Gastroesophageal sphincter (tissue), 4 donors: ENCODE measurements around the gene KCTD1. TPM values are rescaled to one million over a fixed set of nuclear protein-coding genes. Genes with fewer than 3 reads are reported as not detected.
A peak's percentile ranks its signal among the peaks of the same experiment; 100 is the strongest.

Experiments
- ATAC-seq: fragments of 150-250 bp; one replicate; pipeline ENCODE4 v1.9.1; 2016; ENCODE audit warnings: mild to moderate bottlenecking, moderate library complexity
- H3K27ac ChIP-seq, 4 donors: fragments of 200-600 bp; sonication (generic) in 3 of 4; 1 replicate in 3 of 4; 2 replicates in 1 of 4; pipeline ENCODE4 v1.5.1; 2016 to 2019
- H3K27me3 ChIP-seq: fragments of 200-600 bp; sonication (generic); one replicate; pipeline ENCODE4 v1.5.1; 2019
- H3K36me3 ChIP-seq, 2 donors: fragments of 200-600 bp; sonication (generic); one replicate each; pipeline ENCODE4 v1.5.1; 2019; ENCODE audit warnings: control low read depth in 1 of 2
- H3K4me1 ChIP-seq, 3 donors: fragments of 200-600 bp; sonication (generic); 1 replicate in 2 of 3; 2 replicates in 1 of 3; pipeline ENCODE4 v1.5.1; 2016 to 2019; ENCODE audit warnings: control low read depth in 2 of 3
- H3K4me3 ChIP-seq, 2 donors: fragments of 200-600 bp; sonication (generic); one replicate each; pipeline ENCODE4 v1.5.1; 2019; ENCODE audit warnings: mild to moderate bottlenecking in 1 of 2, moderate library complexity in 1 of 2
- H3K9me3 ChIP-seq, 3 donors: fragments of 200-600 bp; sonication (generic); one replicate each; pipeline ENCODE4 v1.5.1; 2017 to 2019; ENCODE audit warnings: control low read depth in 2 of 3
- EP300 ChIP-seq: sonication (generic); formaldehyde crosslinking; IDR thresholded peaks from one replicate; pipeline ENCODE4 v1.6.1; 2017; ENCODE audit warnings: antibody characterized with exemption, mild to moderate bottlenecking
- POLR2A ChIP-seq, 2 donors: fragments of 450-650 bp; IDR thresholded peaks; one replicate each; pipeline ENCODE4 v1.6.1; 2017; ENCODE audit warnings: antibody characterized with exemption in 2 of 2, mild to moderate bottlenecking in 2 of 2, moderate library complexity in 1 of 2
- POLR2AphosphoS5 ChIP-seq: sonication (generic); formaldehyde crosslinking; IDR thresholded peaks from one replicate; pipeline ENCODE4 v1.6.1; 2017; ENCODE audit warnings: antibody characterized with exemption
- WGBS, 2 donors: methylation state at CpG; one replicate each; pipeline ENCODE4 v1.1.5; 2018; ENCODE audit warnings: low coverage in 1 of 2; 5-methylcytosine and 5-hydroxymethylcytosine counted together
- total RNA-seq, 4 donors: library from RNA; depleted of rRNA; stranded (reverse); fragments of >200 nt; gene quantifications; one replicate each; pipeline ENCODE4 v1.1.0, GENCODE V29; 2016
- TF ChIP-seq, protein P1 (sequence below), 4 experiments: fragments of 200-600 bp in 2 of 4; fragments of 450-650 bp in 2 of 4; sonication (generic) in 1 of 4; IDR thresholded peaks; one replicate each; pipeline ENCODE4 v1.5.1; 2017 to 2019; ENCODE audit warnings: antibody characterized with exemption in 4 of 4, mild to moderate bottlenecking in 2 of 4, moderate library complexity in 2 of 4

Gene KCTD1
- total RNA-seq, 4 donors from 2014 or later: 13.6 to 17.1 (median 16.6) TPM

- no peaks in the 10 kb centered on the region for H3K27me3 ChIP-seq
- H3K4me1 ChIP-seq: no peaks in the 10 kb centered on the region
- H3K4me3 ChIP-seq: no peak overlapping the region
- H3K36me3 ChIP-seq: no peaks in the 10 kb centered on the region
- 66 to 69% methylated on average over 6 to 10 of the region's 11 CpGs for WGBS, 2 donors
- no peak overlapping the region for H3K27ac ChIP-seq
- TF ChIP-seq, protein P1, sequence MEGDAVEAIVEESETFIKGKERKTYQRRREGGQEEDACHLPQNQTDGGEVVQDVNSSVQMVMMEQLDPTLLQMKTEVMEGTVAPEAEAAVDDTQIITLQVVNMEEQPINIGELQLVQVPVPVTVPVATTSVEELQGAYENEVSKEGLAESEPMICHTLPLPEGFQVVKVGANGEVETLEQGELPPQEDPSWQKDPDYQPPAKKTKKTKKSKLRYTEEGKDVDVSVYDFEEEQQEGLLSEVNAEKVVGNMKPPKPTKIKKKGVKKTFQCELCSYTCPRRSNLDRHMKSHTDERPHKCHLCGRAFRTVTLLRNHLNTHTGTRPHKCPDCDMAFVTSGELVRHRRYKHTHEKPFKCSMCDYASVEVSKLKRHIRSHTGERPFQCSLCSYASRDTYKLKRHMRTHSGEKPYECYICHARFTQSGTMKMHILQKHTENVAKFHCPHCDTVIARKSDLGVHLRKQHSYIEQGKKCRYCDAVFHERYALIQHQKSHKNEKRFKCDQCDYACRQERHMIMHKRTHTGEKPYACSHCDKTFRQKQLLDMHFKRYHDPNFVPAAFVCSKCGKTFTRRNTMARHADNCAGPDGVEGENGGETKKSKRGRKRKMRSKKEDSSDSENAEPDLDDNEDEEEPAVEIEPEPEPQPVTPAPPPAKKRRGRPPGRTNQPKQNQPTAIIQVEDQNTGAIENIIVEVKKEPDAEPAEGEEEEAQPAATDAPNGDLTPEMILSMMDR (IDR thresholded peaks at IDR 0.05): no peak
- TF ChIP-seq POLR2AphosphoS5 (no peak), EP300 (no peak), POLR2A (IDR thresholded peaks at IDR 0.05) (no peak)
- peak; percentile 37 for ATAC-seq
- no peaks in the 10 kb centered on the region for H3K9me3 ChIP-seq
Observed at GRCh38 chr18:26436176-26437051, 111.9 kb downstream of the KCTD1 start.

- H3K27ac ChIP-seq: no peak overlapping the region
Observed at GRCh38 chr18:26435415-26436095, 112.8 kb downstream of the KCTD1 start.

GRCh38 chr18:26434887-26435286 is 113.5 kb downstream of the KCTD1 start:
- 58 to 88% methylated on average over 1 to 2 of the region's 2 CpGs for WGBS, 2 donors
- Histone ChIP-seq H3K27me3 (no peaks in the 10 kb centered on the region), H3K4me3 (no peak overlapping the region), H3K36me3 (no peaks in the 10 kb centered on the region), H3K4me1 (no peaks in the 10 kb centered on the region), H3K9me3 (no peaks in the 10 kb centered on the region), H3K27ac (no peak overlapping the region)
- ATAC-seq: no peak
- TF ChIP-seq, protein P1 (IDR thresholded peaks at IDR 0.05): no peak
- TF ChIP-seq POLR2A (IDR thresholded peaks at IDR 0.05) (no peak), EP300 (no peak), POLR2AphosphoS5 (no peak)

More at GRCh38 chr18:26435415-26436095, 112.8 kb downstream of the KCTD1 start:
- TF ChIP-seq, protein P1 (IDR thresholded peaks at IDR 0.05): no peak
- TF ChIP-seq EP300: no peak
- no peak for TF ChIP-seq POLR2AphosphoS5
- TF ChIP-seq POLR2A (IDR thresholded peaks at IDR 0.05): no peak
- H3K9me3 ChIP-seq: no peaks in the 10 kb centered on the region
- no peak for ATAC-seq
- H3K27me3 ChIP-seq: no peaks in the 10 kb centered on the region
- H3K4me3 ChIP-seq: no peak overlapping the region
- no peaks in the 10 kb centered on the region for H3K4me1 ChIP-seq
- 85 to 100% methylated on average over 1 to 8 of the region's 8 CpGs for WGBS, 2 donors
- no peaks in the 10 kb centered on the region for H3K36me3 ChIP-seq

DNA sequence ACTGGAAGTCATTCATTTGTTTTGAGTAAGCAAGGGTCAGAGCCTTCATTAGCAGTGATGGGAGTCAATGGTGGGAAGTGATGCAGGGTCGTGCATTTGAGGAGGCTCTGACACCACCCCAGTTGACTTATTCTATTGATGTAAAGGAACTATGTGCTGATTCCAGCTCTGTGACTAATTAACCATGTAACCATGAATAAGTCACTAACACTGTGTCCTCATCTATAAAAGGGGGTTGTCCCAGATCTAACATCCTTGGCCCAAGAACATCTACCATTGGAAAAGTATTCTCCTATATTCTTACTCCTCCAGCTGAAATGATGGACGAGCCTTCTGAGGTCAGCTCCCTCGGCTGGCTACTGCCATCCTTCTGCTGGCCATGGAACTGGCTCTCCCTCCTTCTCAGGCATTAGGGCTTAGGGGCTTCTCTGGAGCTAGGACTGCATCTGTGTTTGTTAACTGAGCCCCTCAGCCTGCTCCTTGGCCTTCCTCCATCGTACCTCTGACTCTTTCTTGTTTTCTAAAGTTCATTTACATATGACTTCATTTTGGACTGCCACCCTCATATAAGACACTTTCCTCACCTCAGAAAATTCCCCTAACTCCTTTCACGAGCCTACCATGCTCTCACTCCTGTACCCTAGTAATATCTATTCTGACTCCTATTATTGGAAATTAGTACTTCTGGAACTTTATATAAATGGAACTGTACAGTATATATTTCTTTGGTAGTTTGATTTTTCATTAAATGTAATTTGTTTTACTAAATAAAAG is 115.5 kb downstream of the KCTD1 start:
- TF ChIP-seq EP300 (no peak), POLR2A (IDR thresholded peaks at IDR 0.05) (no peak), POLR2AphosphoS5 (no peak)
- TF ChIP-seq, protein P1 (IDR thresholded peaks at IDR 0.05): no peak
- Histone ChIP-seq H3K4me3 (no peak overlapping the region), H3K27me3 (no peaks in the 10 kb centered on the region), H3K36me3 (no peaks in the 10 kb centered on the region), H3K27ac (no peak overlapping the region), H3K4me1 (no peaks in the 10 kb centered on the region), H3K9me3 (no peaks in the 10 kb centered on the region)
- 76 to 78% methylated on average over 5 of the region's 5 CpGs for WGBS, 2 donors
- ATAC-seq: no peak
